ENCODE measurements around the gene POLR1E. TPM values are rescaled to one million over a fixed set of nuclear protein-coding genes. Genes with fewer than 3 reads are reported as not detected.

POLR1E gene
- total and polyA plus RNA-seq, 9 of the 15 experiments (the other 6 are each of a cell fraction or from before 2014, with no cell fraction given): 18.9 to 102 (median 74.4) TPM

GRCh38 chr9:37454238-37454637, 31.5 kb upstream of the POLR1E start:
- CTCF ChIA-PET (ENCODE audit: low intra/inter-chr PET ratio): no interaction called here
- in situ Hi-C loops (cut with MboI): no loop called here
- H3K9ac ChIP-seq (ENCODE audit: insufficient read depth in 1 of 2, low read depth in 2 of 2, low read length in 2 of 2): no peak overlapping the region
- no peak overlapping the region for H3K27ac ChIP-seq (ENCODE audit: extremely low read depth, low read depth, low read length)
- H3K4me1 ChIP-seq (replicated peaks in 1 of 2; ENCODE audit: control insufficient read depth in 2 of 2, insufficient read depth in 2 of 2, low read length in 2 of 2): peaks cover 0 to 6% of the 10 kb centered on the region in 2 experiments; a peak in 2 of 5 replicates
- no peak for ATAC-seq
- no peak overlapping the region for H3K4me2 ChIP-seq (ENCODE audit: insufficient read depth, low read length)
- intact Hi-C loops (cut with micrococcal nuclease): no loop called here
- peaks cover 17% of the 10 kb centered on the region; the same call in 2 of the 3 replicates for H3K36me3 ChIP-seq (ENCODE audit: control insufficient read depth, insufficient read depth, low read length)
- H2AFZ ChIP-seq (ENCODE audit: low read depth, low read length): no peak overlapping the region
- H3K9me3 ChIP-seq (replicated peaks; ENCODE audit: control insufficient read depth, insufficient read depth, low read depth, low read length): 0 out of 2 replicates have a peak, but pooled peaks cover 2% of the 10 kb centered on the region
- H4K20me1 ChIP-seq (replicated peaks; ENCODE audit: control insufficient read depth, insufficient read depth, low read length): peaks cover 11% of the 10 kb centered on the region
- DNase-seq (ENCODE audit: extremely low read depth in 1 of 4, low spot score in 3 of 4): no peak
- no peaks in the 10 kb centered on the region for H3K27me3 ChIP-seq (ENCODE audit: control insufficient read depth in 2 of 2, insufficient read depth in 2 of 2, low read length in 2 of 2)
- H3K9me1 ChIP-seq (ENCODE audit: control insufficient read depth, insufficient read depth, low read length): no peaks in the 10 kb centered on the region
- POLR2A ChIA-PET: interaction anchor here (0.6 to 6.7 kb wide), 2 partner anchors 10 to 892 kb away, joined by 3 to 65 read pairs; partner anchors contain the start of gene ZBTB5
- peaks cover 94% of the 10 kb centered on the region for H3K79me2 ChIP-seq (ENCODE audit: control insufficient read depth, insufficient read depth, low read length)
- no TSS peak for BruUV-seq (replicated peaks)
- FAIRE-seq: no peak
- no peak overlapping the region for H3K4me3 ChIP-seq
- TF ChIP-seq, protein P1, sequence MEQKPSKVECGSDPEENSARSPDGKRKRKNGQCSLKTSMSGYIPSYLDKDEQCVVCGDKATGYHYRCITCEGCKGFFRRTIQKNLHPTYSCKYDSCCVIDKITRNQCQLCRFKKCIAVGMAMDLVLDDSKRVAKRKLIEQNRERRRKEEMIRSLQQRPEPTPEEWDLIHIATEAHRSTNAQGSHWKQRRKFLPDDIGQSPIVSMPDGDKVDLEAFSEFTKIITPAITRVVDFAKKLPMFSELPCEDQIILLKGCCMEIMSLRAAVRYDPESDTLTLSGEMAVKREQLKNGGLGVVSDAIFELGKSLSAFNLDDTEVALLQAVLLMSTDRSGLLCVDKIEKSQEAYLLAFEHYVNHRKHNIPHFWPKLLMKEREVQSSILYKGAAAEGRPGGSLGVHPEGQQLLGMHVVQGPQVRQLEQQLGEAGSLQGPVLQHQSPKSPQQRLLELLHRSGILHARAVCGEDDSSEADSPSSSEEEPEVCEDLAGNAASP (IDR thresholded peaks at IDR 0.05): no peak
- TF ChIP-seq RAD51 (IDR thresholded peaks at IDR 0.05; ENCODE audit: borderline replicate concordance, low read depth) (no peak), SMARCB1 (IDR thresholded peaks at IDR 0.05; ENCODE audit: insufficient read length, low read depth) (no peak), HNRNPUL1 (IDR thresholded peaks at IDR 0.05; ENCODE audit: low read length) (no peak), CTBP1 (IDR thresholded peaks at IDR 0.05; ENCODE audit: borderline replicate concordance) (no peak), ETS2 (tag; IDR thresholded peaks at IDR 0.05; ENCODE audit: borderline replicate concordance, poor library complexity, severe bottlenecking) (no peak), PRDM10 (IDR thresholded peaks at IDR 0.05; ENCODE audit: partially characterized antibody) (no peak), TCFL5 (CRISPR knock-in tag; conservative IDR thresholded peaks at IDR 0.05) (no peak), ETS1 (conservative IDR thresholded peaks at IDR 0.05; ENCODE audit: control insufficient read depth, low read depth, low read length) (no peak), HNRNPK (IDR thresholded peaks at IDR 0.05; ENCODE audit: low read depth, low read length, poor library complexity, severe bottlenecking) (no peak)
- TF ChIP-seq, protein P2, sequence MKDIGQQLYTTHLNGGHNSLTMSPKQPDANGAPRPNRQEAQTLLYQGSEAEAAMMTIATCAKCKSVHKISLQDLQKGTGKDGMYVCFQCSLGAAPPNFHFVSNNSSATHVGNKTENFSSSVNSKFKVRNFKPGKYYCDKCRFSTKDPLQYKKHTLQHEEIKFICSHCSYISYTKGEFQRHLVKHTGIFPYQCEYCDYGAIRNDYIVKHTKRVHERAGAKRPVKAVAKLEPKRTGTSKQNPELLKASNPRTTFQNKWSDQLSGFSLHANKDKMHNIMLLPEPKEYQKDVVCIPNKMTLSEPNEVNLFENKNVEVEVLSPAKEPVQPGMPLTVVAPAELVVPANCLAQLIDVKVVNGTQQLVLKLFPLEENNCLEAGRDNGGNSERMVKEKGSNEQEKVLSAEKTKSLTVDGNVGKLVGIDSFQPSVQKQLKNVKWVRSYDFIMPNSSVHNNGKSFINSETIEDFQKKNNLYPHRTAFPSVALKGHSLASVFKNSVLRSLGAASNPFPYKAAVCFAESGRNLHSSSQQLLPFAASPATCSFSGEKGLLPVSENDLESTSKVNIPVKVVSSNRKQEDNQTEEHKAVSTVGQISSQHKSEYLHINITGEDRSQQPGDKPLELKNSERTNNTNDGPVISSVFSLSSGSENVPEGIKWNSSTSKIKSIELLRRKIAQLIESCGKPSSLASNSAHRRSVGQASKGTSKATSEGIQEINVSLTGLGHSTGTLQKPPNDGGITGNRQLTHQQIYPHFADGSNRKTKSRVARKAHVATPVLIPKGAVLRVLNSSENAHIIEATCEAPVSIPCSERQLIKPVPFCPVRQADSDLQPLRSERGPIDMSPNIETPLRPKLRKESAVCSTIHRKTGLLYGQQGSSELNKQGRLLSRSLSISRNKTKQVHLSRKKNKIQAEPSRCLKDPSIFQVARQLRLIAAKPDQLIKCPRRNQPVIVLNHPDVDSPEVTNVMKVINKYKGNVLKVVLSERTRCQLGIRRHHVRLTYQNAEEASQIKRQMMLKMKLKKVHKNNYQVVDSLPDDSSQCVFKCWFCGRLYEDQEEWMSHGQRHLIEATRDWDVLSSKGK (CRISPR knock-in tag; IDR thresholded peaks at IDR 0.05): no peak

Measured in K562 (cell line).